PC-9 (cell line): ENCODE measurements around the gene SDCCAG8. TPM values are rescaled to one million over a fixed set of nuclear protein-coding genes. Genes with fewer than 3 reads are reported as not detected.

Experiments
- BruUV-seq: library from RNA; stranded (reverse); fragments of 400-500 nt; replicated peaks from 2 replicates; lab custom pipeline; 2021; lab: Mats Ljungman, UMichigan
- CTCF ChIA-PET: fragments of 300-600 bp; sonication (Branson Sonifier 250); formaldehyde crosslinking; loops from one replicate; lab custom pipeline; 2022; ENCODE audit warnings: antibody characterized with exemption; lab: Charles Lee
- POLR2A ChIA-PET: fragments of 300-600 bp; sonication (Branson Sonifier 250); formaldehyde crosslinking; loops from one replicate; lab custom pipeline; 2022; ENCODE audit warnings: antibody characterized with exemption; ENCODE audit not compliant: unreplicated experiment; lab: Charles Lee
- DNase-seq, 2 experiments: peaks; one replicate each; pipeline versions ENCODE4 v3.0.0 to v3.0.0-alpha.2; 2015 to 2022; ENCODE audit warnings: mixed read lengths in 1 of 2
- H2AFZ ChIP-seq: fragments of 200-600 bp; sonication (generic); 2 replicates; pipeline ENCODE4 v1.8.1; 2017; ENCODE audit warnings: antibody characterized with exemption
- H3F3A ChIP-seq: fragments of 200-600 bp; sonication (generic); 2 replicates; pipeline ENCODE4 v1.8.1; 2017; ENCODE audit warnings: antibody characterized with exemption, mild to moderate bottlenecking, low read depth; ENCODE audit not compliant: insufficient read depth
- H3K27ac ChIP-seq: fragments of 200-600 bp; sonication (generic); 2 replicates; pipeline ENCODE4 v1.6.1; 2016; ENCODE audit warnings: mixed run types
- H3K27me3 ChIP-seq: fragments of 200-600 bp; sonication (generic); 2 replicates; pipeline ENCODE4 v1.6.1; 2016; ENCODE audit warnings: low read depth, mixed run types; ENCODE audit not compliant: insufficient read depth
- H3K36me3 ChIP-seq: fragments of 200-600 bp; sonication (generic); 2 replicates; pipeline ENCODE4 v1.6.1; 2016; ENCODE audit warnings: low read depth, mixed run types
- H3K4me1 ChIP-seq: fragments of 200-600 bp; sonication (generic); replicated peaks from 2 replicates; pipeline ENCODE4 v1.6.1; 2016; ENCODE audit warnings: mixed run types; ENCODE audit not compliant: insufficient read depth
- H3K4me2 ChIP-seq: fragments of 200-600 bp; sonication (generic); 2 replicates; pipeline ENCODE4 v1.6.1; 2017; ENCODE audit warnings: mixed run types
- H3K4me3 ChIP-seq: fragments of 200-600 bp; sonication (generic); 2 replicates; pipeline ENCODE4 v1.6.1; 2016; ENCODE audit warnings: mixed run types
- H3K79me2 ChIP-seq: fragments of 200-600 bp; sonication (generic); 2 replicates; pipeline ENCODE4 v1.6.1; 2017; ENCODE audit warnings: low read depth, mixed run types
- H3K9me2 ChIP-seq: fragments of 200-600 bp; sonication (generic); 2 replicates; pipeline ENCODE4 v1.8.1; 2017; ENCODE audit warnings: mild to moderate bottlenecking; ENCODE audit not compliant: insufficient read depth
- H3K9me3 ChIP-seq: fragments of 200-600 bp; sonication (generic); 2 replicates; pipeline ENCODE4 v1.8.1; 2016; ENCODE audit warnings: low read depth; ENCODE audit not compliant: insufficient read depth
- H4K20me1 ChIP-seq: fragments of 200-600 bp; sonication (generic); 2 replicates; pipeline ENCODE4 v1.8.1; 2017; ENCODE audit not compliant: insufficient read depth
- CTCF ChIP-seq: fragments of 200-600 bp; sonication (generic); conservative IDR thresholded peaks from 2 replicates; pipeline ENCODE4 v1.6.1; 2017; ENCODE audit warnings: mixed run types, antibody characterized with exemption, mild to moderate bottlenecking, moderate library complexity
- EZH2 ChIP-seq: fragments of 200-600 bp; sonication (generic); IDR thresholded peaks from 2 replicates; pipeline ENCODE4 v1.8.0; 2017; ENCODE audit warnings: antibody characterized with exemption, low read depth
- intact Hi-C: fragments of 100-400 bp; cut with micrococcal nuclease; formaldehyde crosslinking; loops from one replicate; pipeline ENCODE4 v1.10.0; 2022; ENCODE audit not compliant: unreplicated experiment
- total RNA-seq: library from RNA; stranded (reverse); gene quantifications from 2 replicates; pipeline ENCODE4 v1.2.3, GENCODE V29; 2021

SDCCAG8 gene
- total RNA-seq, 1 experiment from 2014 or later = 22.7 TPM

DNA sequence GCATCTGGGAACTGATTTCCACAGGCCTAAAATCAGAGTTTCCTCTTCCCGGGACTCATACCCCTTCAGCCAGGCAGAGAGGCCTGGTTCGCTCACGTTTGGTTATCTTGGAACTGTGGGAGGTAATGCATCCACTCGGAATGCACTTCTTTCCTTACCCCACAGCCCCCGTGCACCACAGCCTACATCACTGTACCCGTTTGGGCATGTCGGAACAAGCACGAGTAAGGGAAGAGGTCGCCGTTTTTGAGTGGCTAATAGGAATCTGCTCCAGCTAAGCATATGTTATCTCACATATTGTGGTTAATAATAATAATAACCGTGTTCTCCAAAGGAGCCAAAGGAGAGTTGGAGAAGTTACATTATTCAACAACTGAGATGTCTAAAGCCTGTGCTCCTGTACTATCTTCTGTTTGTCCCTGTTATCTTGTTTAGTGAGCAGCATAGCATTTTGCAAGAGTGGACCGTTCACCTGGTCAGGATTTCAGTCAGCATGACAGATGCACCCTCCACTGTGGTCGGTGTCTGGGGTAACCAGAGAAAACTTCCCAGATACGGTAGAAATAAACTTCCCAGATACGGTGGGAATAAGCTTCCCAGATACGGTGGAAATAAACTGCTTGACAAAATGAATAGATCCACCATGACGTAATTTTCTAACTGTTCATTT lies 198.6 kb downstream of the SDCCAG8 start:
- no peak overlapping the region for H2AFZ ChIP-seq
- no peak for DNase-seq
- intact Hi-C loops = no loop called here
- H3K36me3 ChIP-seq = no peaks in the 10 kb centered on the region
- BruUV-seq = no TSS peak
- H3F3A ChIP-seq = no peaks in the 10 kb centered on the region
- ChIA-PET POLR2A (no interaction called here), CTCF (no interaction called here)
- H3K9me2 ChIP-seq = no peaks in the 10 kb centered on the region
- TF ChIP-seq EZH2 (no peak), CTCF (no peak)
- no peaks in the 10 kb centered on the region for H3K79me2 ChIP-seq
- no peaks in the 10 kb centered on the region for H3K9me3 ChIP-seq
- no peaks in the 10 kb centered on the region for H3K4me1 ChIP-seq
- no peak overlapping the region for H3K4me2 ChIP-seq
- H4K20me1 ChIP-seq = no peaks in the 10 kb centered on the region
- H3K27ac ChIP-seq = no peak overlapping the region
- no peak overlapping the region for H3K4me3 ChIP-seq
- no peaks in the 10 kb centered on the region for H3K27me3 ChIP-seq

- Histone ChIP-seq H2AFZ (no peak overlapping the region), H4K20me1 (no peaks in the 10 kb centered on the region), H3K79me2 (no peaks in the 10 kb centered on the region), H3K27me3 (no peaks in the 10 kb centered on the region), H3K9me3 (no peaks in the 10 kb centered on the region), H3K27ac (no peak overlapping the region), H3K4me1 (no peaks in the 10 kb centered on the region), H3K4me3 (no peak overlapping the region), H3F3A (no peaks in the 10 kb centered on the region), H3K36me3 (no peaks in the 10 kb centered on the region), H3K9me2 (no peaks in the 10 kb centered on the region), H3K4me2 (no peak overlapping the region)
- DNase-seq = no peak
- intact Hi-C loops = no loop called here
- TF ChIP-seq EZH2 (no peak), CTCF (no peak)
- BruUV-seq = no TSS peak
- CTCF ChIA-PET = no interaction called here
- POLR2A ChIA-PET = no interaction called here
Measured at GRCh38 chr1:243455760-243456651, 200.2 kb downstream of the SDCCAG8 start.

DNA sequence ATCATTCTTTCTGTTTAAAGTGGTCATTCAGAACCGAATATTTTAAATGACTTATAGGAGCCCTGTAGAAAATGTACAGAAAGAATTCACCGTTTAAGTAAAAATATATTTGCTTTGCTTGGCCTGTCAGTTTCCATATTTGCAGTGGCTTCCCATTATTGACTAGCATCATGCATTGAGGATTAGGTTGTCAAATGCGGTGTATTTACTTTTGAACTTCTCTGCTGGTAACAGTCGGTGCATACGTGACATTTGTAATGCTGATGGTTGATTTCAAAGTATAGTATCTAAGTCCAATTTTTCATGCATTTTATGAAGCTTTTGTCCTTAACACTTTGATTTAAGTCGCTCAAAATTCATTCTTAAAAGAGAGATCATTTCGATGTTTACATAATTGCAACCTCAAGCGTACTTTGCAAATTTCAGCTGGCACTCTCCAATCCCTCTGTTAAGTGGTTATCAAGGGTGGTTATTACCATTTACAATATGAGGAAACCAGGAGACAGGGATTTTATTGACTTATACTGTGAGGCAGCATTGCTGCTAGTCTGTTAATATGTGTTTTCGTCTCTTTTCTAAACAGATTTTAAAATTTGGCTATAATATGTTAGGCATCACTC lies 201.6 kb downstream of the SDCCAG8 start:
- no peak for DNase-seq
- intact Hi-C loops = no loop called here
- Histone ChIP-seq H3K36me3 (no peaks in the 10 kb centered on the region), H3K27me3 (no peaks in the 10 kb centered on the region), H3K9me3 (no peaks in the 10 kb centered on the region), H3K9me2 (no peaks in the 10 kb centered on the region), H3K4me1 (no peaks in the 10 kb centered on the region), H4K20me1 (no peaks in the 10 kb centered on the region), H3K4me2 (no peak overlapping the region), H3K4me3 (no peak overlapping the region), H2AFZ (no peak overlapping the region), H3F3A (no peaks in the 10 kb centered on the region), H3K27ac (no peak overlapping the region), H3K79me2 (no peaks in the 10 kb centered on the region)
- ChIA-PET POLR2A (no interaction called here), CTCF (no interaction called here)
- BruUV-seq = no TSS peak
- TF ChIP-seq CTCF (no peak), EZH2 (no peak)
